H1 (cell line): ENCODE data around the gene CCNY. TPM values are rescaled to one million over a fixed set of nuclear protein-coding genes. Genes with fewer than 3 reads are reported as not detected.

Experiments used
- CTCF ChIA-PET: fragments of 300-600 bp; sonication (Branson Sonifier 250); formaldehyde crosslinking; loops from one replicate; lab custom pipeline; 2021; ENCODE audit not compliant: partially characterized antibody; lab: Charles Lee
- POLR2A ChIA-PET: fragments of 300-600 bp; sonication (Branson Sonifier 250); formaldehyde crosslinking; loops from one replicate; lab custom pipeline; 2021; ENCODE audit warnings: inconsistent platforms; ENCODE audit not compliant: partially characterized antibody; lab: Charles Lee
- DNase-seq, 2 experiments: peaks; one replicate each; pipeline versions ENCODE4 v3.0.0 to v3.0.0-alpha.2; 2010 to 2022; ENCODE audit warnings: low spot score in 2 of 2, low read depth in 1 of 2, mixed read lengths in 1 of 2
- FAIRE-seq: peaks from 2 replicates; lab custom pipeline; 2011; peaks lifted over from hg19 to GRCh38; lab: Jason Lieb, UNC
- H2AFZ ChIP-seq: 2 replicates; pipeline ENCODE4 v1.8.1; 2012; ENCODE audit warnings: low read length, inconsistent platforms
- H2AK5ac ChIP-seq: 2 replicates; pipeline ENCODE4 v1.6.1; 2013; ENCODE audit warnings: low read depth, low read length
- H2BK120ac ChIP-seq: replicated peaks from 2 replicates; pipeline ENCODE3; 2013; ENCODE audit warnings: low read depth, low read length, inconsistent platforms
- H2BK12ac ChIP-seq: 2 replicates; pipeline ENCODE4 v1.6.1; 2013; ENCODE audit warnings: low read depth, low read length
- H2BK15ac ChIP-seq: 2 replicates; pipeline ENCODE4 v1.6.1; 2013; ENCODE audit warnings: low read length
- H2BK20ac ChIP-seq: 2 replicates; pipeline ENCODE4 v1.6.1; 2013; ENCODE audit warnings: low read length
- H2BK5ac ChIP-seq: 2 replicates; pipeline ENCODE4 v1.6.1; 2013; ENCODE audit warnings: low read depth, low read length
- H3K14ac ChIP-seq: 2 replicates; pipeline ENCODE4 v1.6.1; 2013; ENCODE audit warnings: inconsistent platforms; ENCODE audit not compliant: insufficient read length
- H3K18ac ChIP-seq: 2 replicates; pipeline ENCODE4 v1.6.1; 2013; ENCODE audit warnings: low read length; ENCODE audit errors: extremely low read depth
- H3K23ac ChIP-seq: 2 replicates; pipeline ENCODE4 v1.6.1; 2013; ENCODE audit warnings: inconsistent platforms; ENCODE audit not compliant: insufficient read length
- H3K23me2 ChIP-seq: 2 replicates; pipeline ENCODE4 v1.6.1; 2013; ENCODE audit warnings: low read depth, low read length
- H3K27ac ChIP-seq: 2 replicates; pipeline ENCODE4 v1.6.1; 2011; ENCODE audit warnings: low read depth, low read length, inconsistent platforms
- H3K27me3 ChIP-seq, 4 experiments: replicated peaks in 1 of 4; 1 replicate in 1 of 4; 2 replicates in 3 of 4; pipeline versions ENCODE4 v1.6.1 to v1.8.1; 2011 to 2013; ENCODE audit warnings: low read length in 3 of 4, mild to moderate bottlenecking in 3 of 4, inconsistent platforms in 2 of 4, mixed read lengths in 2 of 4, moderate library complexity in 1 of 4; ENCODE audit not compliant: control insufficient read depth in 3 of 4, insufficient read depth in 3 of 4; ENCODE audit errors: extremely low read depth in 1 of 4
- H3K36me3 ChIP-seq, 4 experiments: 2 replicates each; pipeline versions ENCODE4 v1.6.1 to v1.8.1; 2011 to 2013; ENCODE audit warnings: mild to moderate bottlenecking in 4 of 4, low read length in 3 of 4, moderate library complexity in 2 of 4, control low read depth in 1 of 4, inconsistent platforms in 1 of 4; ENCODE audit not compliant: insufficient read depth in 4 of 4, control insufficient read depth in 2 of 4
- H3K4ac ChIP-seq: replicated peaks from 2 replicates; pipeline ENCODE3; 2013; ENCODE audit warnings: low read length, low read depth, mixed read lengths, inconsistent platforms; ENCODE audit not compliant: insufficient read length
- H3K4me1 ChIP-seq, 4 experiments: replicated peaks in 1 of 4; 1 replicate in 1 of 4; 2 replicates in 3 of 4; pipeline versions ENCODE4 v1.6.1 to v1.8.1; 2011 to 2013; ENCODE audit warnings: low read length in 3 of 4, inconsistent platforms in 2 of 4, mixed read lengths in 1 of 4; ENCODE audit not compliant: insufficient read depth in 4 of 4, control insufficient read depth in 3 of 4
- H3K4me2 ChIP-seq, 2 experiments: 2 replicates each; pipeline versions ENCODE4 v1.6.1 to v1.8.1; 2011 to 2013; ENCODE audit warnings: low read depth in 2 of 2, low read length in 2 of 2, control low read depth in 1 of 2, inconsistent platforms in 1 of 2, mild to moderate bottlenecking in 1 of 2; ENCODE audit not compliant: insufficient read depth in 1 of 2
- H3K4me3 ChIP-seq, 4 experiments: fragments of 200-600, 300-600 bp in 1 of 4; sonication (generic), shearing (Covaris generic), sonication (Bioruptor Twin) in 1 of 4; 2 replicates each; pipeline versions ENCODE4 v1.5.1 to v1.8.1; 2011 to 2016; ENCODE audit warnings: low read length in 4 of 4, low read depth in 3 of 4, control low read depth in 2 of 4, inconsistent platforms in 2 of 4, mild to moderate bottlenecking in 2 of 4, mixed read lengths in 1 of 4, moderate library complexity in 1 of 4; ENCODE audit not compliant: insufficient read depth in 2 of 4; ENCODE audit errors: extremely low read depth in 1 of 4
- H3K56ac ChIP-seq: replicated peaks from 2 replicates; pipeline ENCODE3; 2013; ENCODE audit warnings: low read depth, mild to moderate bottlenecking, mixed read lengths, low read length, inconsistent platforms; ENCODE audit not compliant: insufficient read length
- H3K79me1 ChIP-seq: 2 replicates; pipeline ENCODE4 v1.6.1; 2013; ENCODE audit warnings: low read depth, low read length, control low read depth
- H3K79me2 ChIP-seq, 2 experiments: 2 replicates each; pipeline versions ENCODE4 v1.6.1 to v1.8.1; 2012 to 2013; ENCODE audit warnings: low read length in 2 of 2, mild to moderate bottlenecking in 2 of 2, inconsistent platforms in 1 of 2; ENCODE audit not compliant: insufficient read depth in 2 of 2, control insufficient read depth in 1 of 2
- H3K9ac ChIP-seq, 4 experiments: replicated peaks in 1 of 4; 1 replicate in 1 of 4; 2 replicates in 3 of 4; pipeline versions ENCODE4 v1.6.1 to v1.8.1; 2011 to 2013; ENCODE audit warnings: low read depth in 3 of 4, low read length in 3 of 4, control low read depth in 2 of 4, mild to moderate bottlenecking in 2 of 4, moderate library complexity in 2 of 4, inconsistent platforms in 1 of 4; ENCODE audit errors: extremely low read depth in 1 of 4
- H3K9me3 ChIP-seq, 2 experiments: 2 replicates each; pipeline versions ENCODE4 v1.6.1 to v1.8.1; 2012 to 2013; ENCODE audit warnings: mild to moderate bottlenecking in 2 of 2, moderate library complexity in 2 of 2, control low read depth in 1 of 2, inconsistent platforms in 1 of 2, low read depth in 1 of 2, low read length in 1 of 2, mixed read lengths in 1 of 2; ENCODE audit not compliant: insufficient read depth in 2 of 2
- H4K20me1 ChIP-seq, 2 experiments: replicated peaks in 1 of 2; 2 replicates each; pipeline versions ENCODE3 to v1.8.1; 2011 to 2013; ENCODE audit warnings: inconsistent platforms in 2 of 2, low read length in 2 of 2, mild to moderate bottlenecking in 1 of 2; ENCODE audit not compliant: insufficient read depth in 2 of 2, control insufficient read depth in 1 of 2
- H4K5ac ChIP-seq: 2 replicates; pipeline ENCODE4 v1.6.1; 2013; ENCODE audit warnings: low read length, low read depth, mixed read lengths, inconsistent platforms; ENCODE audit not compliant: insufficient read length
- H4K8ac ChIP-seq: 2 replicates; pipeline ENCODE4 v1.8.0; 2013; ENCODE audit warnings: mild to moderate bottlenecking, moderate library complexity, low read length, inconsistent platforms; ENCODE audit not compliant: insufficient read depth; ENCODE audit errors: extremely low read depth
- H4K91ac ChIP-seq: replicated peaks from 2 replicates; pipeline ENCODE3; 2013; ENCODE audit warnings: low read length, mixed read lengths, inconsistent platforms; ENCODE audit not compliant: insufficient read length
- BACH1 ChIP-seq: IDR thresholded peaks from 2 replicates; pipeline ENCODE4 v1.6.1; 2012; ENCODE audit warnings: low read length, improper control_type of control experiment
- CHD2 ChIP-seq: IDR thresholded peaks from 2 replicates; pipeline ENCODE4 v1.6.1; 2012; ENCODE audit warnings: low read length, improper control_type of control experiment
- CTBP2 ChIP-seq: IDR thresholded peaks from 2 replicates; pipeline ENCODE4 v1.7.0; 2011; ENCODE audit warnings: borderline replicate concordance, mild to moderate bottlenecking, moderate library complexity, mixed read lengths, low read length; ENCODE audit not compliant: insufficient read depth, insufficient read length
- EZH2 ChIP-seq: fragments of 200-600 bp; sonication (generic); IDR thresholded peaks from 2 replicates; pipeline ENCODE4 v1.7.1; 2012; ENCODE audit warnings: low read depth, mild to moderate bottlenecking, moderate library complexity, low read length, inconsistent platforms; ENCODE audit not compliant: severe bottlenecking
- FOSL1 ChIP-seq: IDR thresholded peaks from 2 replicates; pipeline ENCODE4 v1.6.1; 2011; ENCODE audit warnings: mild to moderate bottlenecking, low read depth, low read length, moderate library complexity; ENCODE audit not compliant: insufficient read depth
- MAFK ChIP-seq: IDR thresholded peaks from 2 replicates; pipeline ENCODE4 v1.6.1; 2012; ENCODE audit warnings: low read depth, mild to moderate bottlenecking, improper control_type of control experiment, low read length
- MAX ChIP-seq: IDR thresholded peaks from 2 replicates; pipeline ENCODE4 v1.6.1; 2012; ENCODE audit warnings: inconsistent platforms
- NANOG ChIP-seq: IDR thresholded peaks from 2 replicates; pipeline ENCODE4 v1.6.1; 2011; ENCODE audit warnings: low read length, low read depth, mild to moderate bottlenecking, inconsistent platforms; ENCODE audit not compliant: insufficient read depth, poor library complexity, severe bottlenecking
- RBBP5 ChIP-seq: IDR thresholded peaks from 2 replicates; pipeline ENCODE4 v1.7.1; 2012; ENCODE audit warnings: low read depth, mild to moderate bottlenecking, inconsistent platforms, low read length, moderate library complexity, borderline replicate concordance
- SAP30 ChIP-seq: fragments of 300-600 bp; sonication (generic); IDR thresholded peaks from 2 replicates; pipeline ENCODE4 v1.7.1; 2012; ENCODE audit warnings: low read length, moderate library complexity, mild to moderate bottlenecking, inconsistent platforms; ENCODE audit not compliant: insufficient read depth, insufficient replicate concordance
- SIN3A ChIP-seq, 2 experiments: IDR thresholded peaks in 1 of 2; conservative IDR thresholded peaks in 1 of 2; 2 replicates each; pipeline ENCODE4 v1.6.1; 2011 to 2012; ENCODE audit warnings: low read length in 2 of 2, improper control_type of control experiment in 1 of 2, low read depth in 1 of 2, mild to moderate bottlenecking in 1 of 2
- WGBS, 2 experiments: shearing (Covaris generic) in 1 of 2; methylation state at CpG; one replicate each; pipeline versions ENCODE4 v1.1.6 to v1.1.7; 2013 to 2015; ENCODE audit warnings: low lambda C conversion rate in 2 of 2, mixed read lengths in 2 of 2, inconsistent platforms in 1 of 2, low coverage in 1 of 2, missing lambda C conversion rate in 1 of 2; ENCODE audit not compliant: insufficient replicate concordance in 2 of 2, insufficient coverage in 1 of 2, insufficient read length in 1 of 2; ENCODE audit errors: extremely low coverage in 1 of 2, missing lambda C conversion rate in 1 of 2; 5-methylcytosine and 5-hydroxymethylcytosine counted together
- polyA plus RNA-seq, 7 experiments: library from polyadenylated mRNA; depleted of rRNA in 3 of 7; stranded (reverse) in 5 of 7; unstranded in 2 of 7; fragments of >200 nt in 5 of 7; fragments of 200-250 nt in 2 of 7; gene quantifications; 1 replicate in 5 of 7; 2 replicates in 1 of 7; 4 replicates in 1 of 7; pipeline versions ENCODE4 v1.2.1 to v1.2.3, GENCODE V29; 2011 to 2013; ENCODE audit warnings: missing spikeins in 2 of 7, mixed read lengths in 2 of 7
- total RNA-seq: library from RNA; stranded (reverse); fragmentation: NEBNext Ultra II Directional; extraction: Animal tissue kit (Norgen Biotek cat#: 25700); gene quantifications from 2 replicates; pipeline ENCODE4 v1.2.1, GENCODE V29; 2021

CCNY gene
- total and polyA plus RNA-seq, 2 of the 8 experiments (the other 6 are each of a cell fraction or from before 2014, with no cell fraction given) = 25.3 to 68.2 TPM

- no peak for FAIRE-seq
- no peak for TF ChIP-seq CHD2
- TF ChIP-seq MAX = no peak
- TF ChIP-seq EZH2 = no peak
- TF ChIP-seq CTBP2 = no peak
- TF ChIP-seq FOSL1 = no peak
- no peak for TF ChIP-seq NANOG
- TF ChIP-seq BACH1 = no peak
- TF ChIP-seq SAP30 = no peak
- TF ChIP-seq MAFK = no peak
- TF ChIP-seq SIN3A (conservative IDR thresholded peaks at IDR 0.05 in 1 of 2, IDR thresholded peaks at IDR 0.05 in 1 of 2; ENCODE audit: low read depth in 1 of 2, low read length in 2 of 2) = no peak
- TF ChIP-seq RBBP5 = no peak
Measured at GRCh38 chr10:35507519-35508109, 171.3 kb downstream of the CCNY start.

More at GRCh38 chr10:35507519-35508109, 171.3 kb downstream of the CCNY start:
- no peaks in the 10 kb centered on the region; the same call in 1 of the 2 replicates for H3K79me1 ChIP-seq
- H2BK12ac ChIP-seq = no peak overlapping the region
- H3K9me3 ChIP-seq = no peaks in the 10 kb centered on the region
- no peak overlapping the region for H2BK120ac ChIP-seq
- no peaks in the 10 kb centered on the region for H3K27me3 ChIP-seq
- H2BK20ac ChIP-seq = no peak overlapping the region
- POLR2A ChIA-PET = no interaction called here
- no peak overlapping the region for H4K5ac ChIP-seq
- H3K4ac ChIP-seq = no peak overlapping the region
- no peak overlapping the region for H3K18ac ChIP-seq
- WGBS, 2 experiments = 93% methylated on average over 8 of the region's 8 CpGs; no CpG with 5 or more reads in 1 of the 2 experiments
- H3K9ac ChIP-seq = no peak overlapping the region
- H4K8ac ChIP-seq = no peak overlapping the region
- H3K23me2 ChIP-seq = no peaks in the 10 kb centered on the region
- H3K4me1 ChIP-seq = peaks cover 0 to 10% (median 4%) of the 10 kb centered on the region in 4 experiments; a peak in 3 of 7 replicates
- no peak overlapping the region for H4K91ac ChIP-seq
- H3K56ac ChIP-seq = no peak overlapping the region
- no peaks in the 10 kb centered on the region for H4K20me1 ChIP-seq
- no peak overlapping the region for H2AFZ ChIP-seq
- H3K4me2 ChIP-seq = no peak overlapping the region
- 0 out of 4 replicates have a peak, but pooled peaks cover 0 to 2% of the 10 kb centered on the region in 2 experiments for H3K79me2 ChIP-seq
- no peak overlapping the region for H2AK5ac ChIP-seq
- no peak overlapping the region for H2BK15ac ChIP-seq
- no peaks in the 10 kb centered on the region for H3K36me3 ChIP-seq
- no peak overlapping the region for H3K23ac ChIP-seq
- no peak overlapping the region for H2BK5ac ChIP-seq
- no peak overlapping the region for H3K27ac ChIP-seq
- CTCF ChIA-PET = no interaction called here
- no peak overlapping the region for H3K14ac ChIP-seq
- H3K4me3 ChIP-seq = no peak overlapping the region
- no peak for DNase-seq
